Islet of Langerhans (tissue), 1 donor: ENCODE measurements around the gene FHL2.

Experiments
- FAIRE-seq: peaks from one replicate; lab custom pipeline; 2011; peaks lifted over from hg19 to GRCh38; lab: Jason Lieb, UNC

FHL2 gene

GRCh38 chr2:105422801-105423200 is 23.9 kb upstream of the FHL2 start:
- no peak for FAIRE-seq

- no peak for FAIRE-seq
Observed at GRCh38 chr2:105421053-105421452, 22.2 kb upstream of the FHL2 start.

GRCh38 chr2:105418522-105418921 is 19.7 kb upstream of the FHL2 start:
- no peak for FAIRE-seq

GRCh38 chr2:105417857-105418436 is 19.1 kb upstream of the FHL2 start:
- no peak for FAIRE-seq

- no peak for FAIRE-seq
Observed at GRCh38 chr2:105416156-105416555, 17.3 kb upstream of the FHL2 start.

- FAIRE-seq, result no peak
Observed at GRCh38 chr2:105415007-105415406, 16.2 kb upstream of the FHL2 start.

- no peak for FAIRE-seq
Observed at GRCh38 chr2:105413206-105413605, 14.4 kb upstream of the FHL2 start.

- FAIRE-seq, result no peak
Observed at GRCh38 chr2:105412584-105412983, 13.7 kb upstream of the FHL2 start.

- FAIRE-seq, result no peak
Observed at GRCh38 chr2:105411720-105412407, 13.0 kb upstream of the FHL2 start.

GRCh38 chr2:105410554-105410953 is 11.7 kb upstream of the FHL2 start:
- no peak for FAIRE-seq

GRCh38 chr2:105409717-105410116 is 10.9 kb upstream of the FHL2 start:
- FAIRE-seq, result no peak

- no peak for FAIRE-seq
Observed at GRCh38 chr2:105407946-105408743, 9.3 kb upstream of the FHL2 start.

GRCh38 chr2:105406221-105406620 is 7.4 kb upstream of the FHL2 start:
- FAIRE-seq, result no peak

GRCh38 chr2:105405291-105405690 is 6.4 kb upstream of the FHL2 start:
- no peak for FAIRE-seq

GRCh38 chr2:105404736-105405135 is 5.9 kb upstream of the FHL2 start:
- no peak for FAIRE-seq

- FAIRE-seq, result no peak
Observed at GRCh38 chr2:105403783-105404698, 5.2 kb upstream of the FHL2 start.

- no peak for FAIRE-seq
Observed at GRCh38 chr2:105403241-105403782, 4.5 kb upstream of the FHL2 start.

- no peak for FAIRE-seq
Observed at GRCh38 chr2:105402809-105403208, 4.0 kb upstream of the FHL2 start.

- FAIRE-seq, result no peak
Observed at GRCh38 chr2:105401867-105402266, 3.0 kb upstream of the FHL2 start.

GRCh38 chr2:105400138-105400540 is 1.3 kb upstream of the FHL2 start:
- FAIRE-seq, result no peak

- FAIRE-seq, result no peak
Observed at GRCh38 chr2:105399207-105399861, 483 bp upstream of the FHL2 start.

- no peak for FAIRE-seq
Observed at GRCh38 chr2:105397953-105398335, 907 bp downstream of the FHL2 start.
